ENCODE data around the gene MALRD1. TPM values are rescaled to one million over a fixed set of nuclear protein-coding genes. Genes with fewer than 3 reads are reported as not detected.

Gene MALRD1
- polyA plus RNA-seq, 3 donors, result 0.06 to 0.98 TPM; not detected in 1

GRCh38 chr10:19096501-19097073 lies 48.0 kb downstream of the MALRD1 start:
- WGBS, 3 donors, result 50 to 70% (median 67%) methylated on average over 5 of the region's 5 CpGs
- H3K27ac ChIP-seq (ENCODE audit: low read depth, low read length), result no peak overlapping the region

- no peak overlapping the region for H3K27ac ChIP-seq (ENCODE audit: low read depth, low read length)
- 65 to 85% (median 82%) methylated on average over 3 of the region's 3 CpGs for WGBS, 3 donors
Observed at GRCh38 chr10:19097151-19097550, 48.5 kb downstream of the MALRD1 start.

- 68 to 74% (median 72%) methylated on average over 7 of the region's 7 CpGs for WGBS, 3 donors
- no peak overlapping the region for H3K27ac ChIP-seq (ENCODE audit: low read depth, low read length)
Observed at GRCh38 chr10:19098803-19099202, 50.2 kb downstream of the MALRD1 start.

GRCh38 chr10:19107406-19107805 lies 58.8 kb downstream of the MALRD1 start:
- 28 to 51% (median 45%) methylated on average over 1 of the region's 1 CpG for WGBS, 3 donors
- H3K27ac ChIP-seq (ENCODE audit: low read depth, low read length), result no peak overlapping the region

- 65 to 73% (median 65%) methylated on average over 1 of the region's 1 CpG for WGBS, 3 donors
- no peak overlapping the region for H3K27ac ChIP-seq (ENCODE audit: low read depth, low read length)
Observed at GRCh38 chr10:19111501-19112267, 63.1 kb downstream of the MALRD1 start.

- WGBS, 3 donors, result 62 to 77% (median 63%) methylated on average over 1 of the region's 1 CpG
- H3K27ac ChIP-seq (ENCODE audit: low read depth, low read length), result no peak overlapping the region
Observed at GRCh38 chr10:19117438-19117837, 68.8 kb downstream of the MALRD1 start.

GRCh38 chr10:19119191-19119590 lies 70.6 kb downstream of the MALRD1 start:
- WGBS, 3 donors, result 43 to 72% (median 63%) methylated on average over 6 of the region's 6 CpGs
- H3K27ac ChIP-seq (ENCODE audit: low read depth, low read length), result no peak overlapping the region

GRCh38 chr10:19120381-19120908 lies 71.8 kb downstream of the MALRD1 start:
- 78 to 95% (median 90%) methylated on average over 5 of the region's 5 CpGs for WGBS, 3 donors
- no peak overlapping the region for H3K27ac ChIP-seq (ENCODE audit: low read depth, low read length)

GRCh38 chr10:19133992-19134391 lies 85.4 kb downstream of the MALRD1 start:
- H3K27ac ChIP-seq (ENCODE audit: low read depth, low read length), result no peak overlapping the region
- 68 to 85% (median 72%) methylated on average over 4 of the region's 4 CpGs for WGBS, 3 donors

- no peak overlapping the region for H3K27ac ChIP-seq (ENCODE audit: low read depth, low read length)
- WGBS, 3 donors, result 81 to 95% (median 92%) methylated on average over 4 of the region's 4 CpGs
Observed at GRCh38 chr10:19142967-19143366, 94.4 kb downstream of the MALRD1 start.

GRCh38 chr10:19144206-19144605 lies 95.6 kb downstream of the MALRD1 start:
- 78 to 92% (median 92%) methylated on average over 4 of the region's 4 CpGs for WGBS, 3 donors
- H3K27ac ChIP-seq (ENCODE audit: low read depth, low read length), result no peak overlapping the region

- H3K27ac ChIP-seq (ENCODE audit: low read depth, low read length), result no peak overlapping the region
- WGBS, 3 donors, result 77 to 87% (median 86%) methylated on average over 4 of the region's 4 CpGs
Observed at GRCh38 chr10:19154375-19154774, 105.8 kb downstream of the MALRD1 start.

GRCh38 chr10:19158358-19158757 lies 109.8 kb downstream of the MALRD1 start:
- no peak overlapping the region for H3K27ac ChIP-seq (ENCODE audit: low read depth, low read length)
- 58 to 70% (median 67%) methylated on average over 2 of the region's 2 CpGs for WGBS, 3 donors

GRCh38 chr10:19158870-19159269 lies 110.3 kb downstream of the MALRD1 start:
- H3K27ac ChIP-seq (ENCODE audit: low read depth, low read length), result no peak overlapping the region
- 72 to 83% (median 80%) methylated on average over 3 of the region's 3 CpGs for WGBS, 3 donors

GRCh38 chr10:19164461-19164860 lies 115.9 kb downstream of the MALRD1 start:
- WGBS, 3 donors, result 9 to 90% (median 84%) methylated on average over 1 of the region's 1 CpG

GRCh38 chr10:19168584-19168983 lies 120.0 kb downstream of the MALRD1 start:
- H3K27ac ChIP-seq (ENCODE audit: low read depth, low read length), result no peak overlapping the region

More at GRCh38 chr10:19164461-19164860, 115.9 kb downstream of the MALRD1 start:
- no peak overlapping the region for H3K27ac ChIP-seq (ENCODE audit: low read depth, low read length)

GRCh38 chr10:19169041-19169440 lies 120.4 kb downstream of the MALRD1 start:
- WGBS, 3 donors, result 33 to 69% (median 60%) methylated on average over 2 of the region's 2 CpGs
- no peak overlapping the region for H3K27ac ChIP-seq (ENCODE audit: low read depth, low read length)

More at GRCh38 chr10:19168584-19168983, 120.0 kb downstream of the MALRD1 start:
- 40 to 67% (median 55%) methylated on average over 2 of the region's 2 CpGs for WGBS, 3 donors

GRCh38 chr10:19169684-19170083 lies 121.1 kb downstream of the MALRD1 start:
- 57 to 70% (median 60%) methylated on average over 2 of the region's 2 CpGs for WGBS, 3 donors
- H3K27ac ChIP-seq (ENCODE audit: low read depth, low read length), result no peak overlapping the region

- no peak overlapping the region for H3K27ac ChIP-seq (ENCODE audit: low read depth, low read length)
- WGBS, 3 donors, result 67 to 88% (median 86%) methylated on average over 8 of the region's 8 CpGs
Observed at GRCh38 chr10:19178675-19179074, 130.1 kb downstream of the MALRD1 start.

GRCh38 chr10:19184891-19185290 lies 136.3 kb downstream of the MALRD1 start:
- H3K27ac ChIP-seq (ENCODE audit: low read depth, low read length), result no peak overlapping the region
- WGBS, 3 donors, result 33 to 47% (median 43%) methylated on average over 2 of the region's 2 CpGs
